IMR-90 (cell line): Measurements from ENCODE around the gene ERC2. TPM values are rescaled to one million over a fixed set of nuclear protein-coding genes. Genes with fewer than 3 reads are reported as not detected.

Source experiments
- ATAC-seq: fragments of 200-7000 bp; cut with Tn5 transposase; 2 replicates; pipeline ENCODE4 v1.9.1; 2020; ENCODE audit warnings: low read depth, mild to moderate bottlenecking, moderate library complexity
- BruUV-seq: library from RNA; stranded (reverse); fragments of 400-500 nt; replicated peaks from 2 replicates; lab custom pipeline; 2021; lab: Mats Ljungman, UMichigan
- CTCF ChIA-PET: fragments of 300-600 bp; formaldehyde crosslinking; extraction: SDS; loops from one replicate; lab custom pipeline; 2021; ENCODE audit warnings: antibody characterized with exemption; lab: Yijun Ruan, JAX
- POLR2A ChIA-PET: fragments of 300-600 bp; sonication (Branson Sonifier 250); formaldehyde crosslinking; loops from one replicate; lab custom pipeline; 2022; ENCODE audit warnings: antibody characterized with exemption; ENCODE audit not compliant: unreplicated experiment; lab: Charles Lee
- DNase-seq: peaks from one replicate; pipeline ENCODE4 v3.0.0; 2013
- H2AFZ ChIP-seq: replicated peaks from 2 replicates; pipeline ENCODE3; 2013; ENCODE audit warnings: low read length, mild to moderate bottlenecking; ENCODE audit not compliant: poor library complexity
- H2AK5ac ChIP-seq: 2 replicates; pipeline ENCODE4 v1.6.1; 2013; ENCODE audit warnings: low read depth, low read length, inconsistent platforms
- H2AK9ac ChIP-seq: replicated peaks from 2 replicates; pipeline ENCODE3; 2013; ENCODE audit warnings: mild to moderate bottlenecking, low read depth, low read length, moderate library complexity; ENCODE audit not compliant: poor library complexity
- H2BK120ac ChIP-seq: 2 replicates; pipeline ENCODE4 v1.6.1; 2013; ENCODE audit warnings: low read depth, low read length, inconsistent platforms
- H2BK15ac ChIP-seq: 3 replicates; pipeline ENCODE4 v1.6.1; 2013; ENCODE audit warnings: low read depth, low read length, inconsistent platforms
- H2BK20ac ChIP-seq: 2 replicates; pipeline ENCODE4 v1.6.1; 2013; ENCODE audit warnings: low read depth, mild to moderate bottlenecking, inconsistent platforms, low read length, moderate library complexity
- H2BK5ac ChIP-seq: 2 replicates; pipeline ENCODE4 v1.6.1; 2013; ENCODE audit warnings: mild to moderate bottlenecking, low read depth, low read length, inconsistent platforms; ENCODE audit not compliant: poor library complexity, severe bottlenecking
- H3K14ac ChIP-seq: replicated peaks from 2 replicates; pipeline ENCODE4 v1.6.1; 2013; ENCODE audit warnings: low read depth, low read length, inconsistent platforms
- H3K18ac ChIP-seq: 2 replicates; pipeline ENCODE4 v1.6.1; 2013; ENCODE audit warnings: low read depth, low read length, control low read depth
- H3K23ac ChIP-seq: 2 replicates; pipeline ENCODE4 v1.6.1; 2013; ENCODE audit warnings: low read depth, low read length, inconsistent platforms
- H3K27ac ChIP-seq: 2 replicates; pipeline ENCODE4 v1.5.1; 2013; ENCODE audit warnings: mild to moderate bottlenecking, control low read depth, low read length; ENCODE audit not compliant: insufficient read depth
- H3K27me3 ChIP-seq: 2 replicates; pipeline ENCODE4 v1.6.1; 2013; ENCODE audit warnings: low read length; ENCODE audit not compliant: control insufficient read depth, insufficient read depth
- H3K36me3 ChIP-seq: 2 replicates; pipeline ENCODE4 v1.6.1; 2013; ENCODE audit warnings: low read length, mixed read lengths; ENCODE audit not compliant: control insufficient read depth, insufficient read depth
- H3K4ac ChIP-seq: 2 replicates; pipeline ENCODE4 v1.6.1; 2013; ENCODE audit warnings: low read depth, low read length, inconsistent platforms
- H3K4me1 ChIP-seq: 2 replicates; pipeline ENCODE4 v1.6.1; 2013; ENCODE audit warnings: low read length, mixed read lengths; ENCODE audit not compliant: control insufficient read depth, insufficient read depth
- H3K4me2 ChIP-seq: 2 replicates; pipeline ENCODE4 v1.6.1; 2013; ENCODE audit warnings: low read depth, mild to moderate bottlenecking, control low read depth, low read length, moderate library complexity
- H3K4me3 ChIP-seq: 2 replicates; pipeline ENCODE4 v1.5.1; 2013; ENCODE audit warnings: low read depth, mild to moderate bottlenecking, control low read depth, low read length, moderate library complexity; ENCODE audit not compliant: insufficient read depth
- H3K56ac ChIP-seq: 2 replicates; pipeline ENCODE4 v1.6.1; 2013; ENCODE audit warnings: low read length, inconsistent platforms; ENCODE audit not compliant: insufficient read depth; ENCODE audit errors: extremely low read depth
- H3K79me1 ChIP-seq, 2 experiments: 2 replicates each; pipeline ENCODE4 v1.6.1; 2013; ENCODE audit warnings: low read length in 2 of 2, inconsistent platforms in 1 of 2, low read depth in 1 of 2
- H3K9ac ChIP-seq: 2 replicates; pipeline ENCODE4 v1.6.1; 2013; ENCODE audit warnings: low read depth, low read length, control low read depth
- H3K9me1 ChIP-seq: 2 replicates; pipeline ENCODE4 v1.6.1; 2013; ENCODE audit warnings: low read length, inconsistent platforms; ENCODE audit not compliant: insufficient read depth
- H3K9me3 ChIP-seq: 2 replicates; pipeline ENCODE4 v1.6.1; 2013; ENCODE audit warnings: low read length; ENCODE audit not compliant: control insufficient read depth, insufficient read depth
- H4K20me1 ChIP-seq: 2 replicates; pipeline ENCODE4 v1.6.1; 2013; ENCODE audit warnings: low read length, inconsistent platforms; ENCODE audit not compliant: insufficient read depth
- H4K5ac ChIP-seq: 2 replicates; pipeline ENCODE4 v1.6.1; 2013; ENCODE audit warnings: mild to moderate bottlenecking, low read depth, low read length, control low read depth
- H4K8ac ChIP-seq, 2 experiments: 2 replicates each; pipeline ENCODE4 v1.6.1; 2013; ENCODE audit warnings: low read depth in 2 of 2, low read length in 2 of 2, control low read depth in 1 of 2, inconsistent platforms in 1 of 2
- H4K91ac ChIP-seq: 2 replicates; pipeline ENCODE4 v1.6.1; 2013; ENCODE audit warnings: low read depth, low read length, inconsistent platforms; ENCODE audit not compliant: insufficient read depth
- CTCF ChIP-seq: conservative IDR thresholded peaks from 2 replicates; pipeline ENCODE4 v1.5.1; 2012; ENCODE audit warnings: mild to moderate bottlenecking, low read depth, low read length, improper control_type of control experiment
- FOS ChIP-seq: fragments of 150-350 bp; IDR thresholded peaks from 2 replicates; pipeline ENCODE4 v1.6.1; 2016; ENCODE audit warnings: low read depth, low read length
- RAD21 ChIP-seq: IDR thresholded peaks from 2 replicates; pipeline ENCODE4 v1.6.1; 2012; ENCODE audit warnings: low read length, improper control_type of control experiment
- WGBS, 2 experiments: methylation state at CpG; one replicate each; pipeline versions ENCODE4 v1.1.5 to v1.1.7; 2013; ENCODE audit warnings: missing lambda C conversion rate in 2 of 2; ENCODE audit not compliant: insufficient read length in 1 of 2; ENCODE audit errors: extremely low coverage in 2 of 2; 5-methylcytosine and 5-hydroxymethylcytosine counted together
- dilution Hi-C: fragments of 300-500 bp; cut with HindIII; formaldehyde crosslinking; loops from one replicate; pipeline ENCODE4 v1.14.3; 2018; ENCODE audit warnings: low sequenced_read_pairs; ENCODE audit not compliant: unreplicated experiment
- in situ Hi-C: fragments of 300-500 bp; cut with MboI; formaldehyde crosslinking; loops from 3 replicates; pipeline ENCODE4 v1.14.3; 2019; ENCODE audit warnings: low sequenced_read_pairs, inconsistent platforms, mixed read lengths
- intact Hi-C: fragments of 100-400 bp; cut with micrococcal nuclease; formaldehyde crosslinking; loops from 2 replicates; pipeline ENCODE4 v1.10.0; 2022
- polyA plus RNA-seq, 3 experiments: library from polyadenylated mRNA; depleted of rRNA; stranded (reverse); fragments of >200 nt; gene quantifications; 2 replicates each; pipeline ENCODE4 v1.2.3, GENCODE V29; 2012; ENCODE audit warnings: low replicate concordance in 1 of 3
- total RNA-seq: library from RNA; depleted of rRNA; stranded (reverse); fragments of >200 nt; gene quantifications from 2 replicates; pipeline ENCODE4 v1.2.3, GENCODE V29; 2012

ERC2 gene
- total and polyA plus RNA-seq, 2 of the 4 experiments (the other 2 are of a cell fraction): 0.17 to 0.18 TPM

DNA sequence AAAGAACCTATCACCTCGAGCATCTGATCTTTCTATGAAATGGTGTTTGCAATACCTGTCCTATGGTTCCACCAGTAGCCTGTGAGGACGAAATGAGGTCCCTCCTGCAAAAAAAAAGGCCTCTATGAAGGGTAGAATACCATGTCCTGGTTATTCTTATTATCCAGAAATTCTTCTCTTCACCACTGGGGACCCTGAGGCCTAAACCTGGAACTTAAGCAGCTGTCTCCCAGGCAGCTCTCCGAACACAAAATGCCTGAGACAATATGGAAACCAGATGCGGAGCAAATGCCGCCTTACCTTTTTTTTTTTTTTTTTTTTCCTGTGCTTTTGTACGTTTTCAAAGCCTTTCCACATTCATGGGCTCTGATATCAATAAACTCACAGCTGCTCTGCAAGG is 919.1 kb downstream of the ERC2 start:
- Histone ChIP-seq H2BK15ac (no peak overlapping the region), H2AK9ac (no peak overlapping the region), H3K9ac (no peak overlapping the region), H3K4me1 (no peaks in the 10 kb centered on the region; the same call in 1 of the 2 replicates), H2AK5ac (no peak overlapping the region), H2BK5ac (no peak overlapping the region), H4K20me1 (no peaks in the 10 kb centered on the region), H2BK120ac (no peak overlapping the region), H3K9me1 (no peaks in the 10 kb centered on the region), H3K4ac (no peak overlapping the region), H3K9me3 (no peaks in the 10 kb centered on the region), H4K5ac (no peak overlapping the region), H3K23ac (no peak overlapping the region), H2BK20ac (no peak overlapping the region), H3K27me3 (peaks cover 10% of the 10 kb centered on the region), H3K14ac (no peak overlapping the region), H3K4me2 (no peak overlapping the region), H3K18ac (no peak overlapping the region), H4K91ac (no peak overlapping the region), H4K8ac (no peak overlapping the region), H3K79me1 (no peaks in the 10 kb centered on the region), H3K27ac (no peak overlapping the region), H3K36me3 (no peaks in the 10 kb centered on the region), H3K4me3 (no peak overlapping the region), H2AFZ (no peak overlapping the region), H3K56ac (no peak overlapping the region)
- CTCF ChIA-PET: interaction anchor here (0.6 to 0.7 kb wide), 4 partner anchors 16 to 858 kb away, joined by 3 to 7 read pairs (median 4); no protein-coding TSS in a partner anchor
- ATAC-seq (peak; percentile 57; the same call in 1 of the 2 replicates), DNase-seq (peak; percentile 44)
- in situ Hi-C loops: no loop called here
- no TSS peak for BruUV-seq
- TF ChIP-seq RAD21 (peak; percentile 18; the same call in 1 of the 2 replicates), FOS (no peak), CTCF (peak; percentile 25; the same call in 1 of the 2 replicates)
- POLR2A ChIA-PET: interaction anchor here (0.6 kb wide), 2 partner anchors 27 to 73 kb away, joined by 3 to 4 read pairs; no protein-coding TSS in a partner anchor
- dilution Hi-C loops: no loop called here
- intact Hi-C loops: no loop called here
- no CpG with 5 or more reads among the region's 6 CpGs for WGBS, 2 experiments
